DMS53 (cell line): Measurements from ENCODE around the gene ARHGAP24.

ENCODE experiments used
- DNase-seq: peaks from one replicate; lab custom pipeline; 2025; lab: John Stamatoyannopoulos, UW

The ARHGAP24 gene

GRCh38 chr4:85474818-85475630, at the start of gene ARHGAP24:
ARHGAP24 (plus strand) TSS chr4:85475150.
- peak; percentile 89 for DNase-seq

- DNase-seq: no peak
These were observed 48.6 kb upstream of the ARHGAP24 start for GRCh38 chr4:85426366-85426765.

- DNase-seq: no peak
These were observed 47.8 kb upstream of the ARHGAP24 start for GRCh38 chr4:85427123-85427522.

- DNase-seq: no peak
These were observed 44.7 kb upstream of the ARHGAP24 start for GRCh38 chr4:85430226-85430625.

- DNase-seq: no peak
These were observed 44.3 kb upstream of the ARHGAP24 start for GRCh38 chr4:85430697-85431096.

GRCh38 chr4:85431156-85431555, 43.8 kb upstream of the ARHGAP24 start:
- no peak for DNase-seq

- DNase-seq: no peak
These were observed 43.0 kb upstream of the ARHGAP24 start for GRCh38 chr4:85431881-85432485.

GRCh38 chr4:85445050-85445639, 29.8 kb upstream of the ARHGAP24 start:
- no peak for DNase-seq

- no peak for DNase-seq
These were observed 28.6 kb upstream of the ARHGAP24 start for GRCh38 chr4:85446141-85446861.

- DNase-seq: no peak
These were observed 25.8 kb upstream of the ARHGAP24 start for GRCh38 chr4:85448906-85449890.

- DNase-seq: no peak
These were observed 22.8 kb upstream of the ARHGAP24 start for GRCh38 chr4:85452058-85452731.

GRCh38 chr4:85455942-85456341, 19.0 kb upstream of the ARHGAP24 start:
- no peak for DNase-seq

- no peak for DNase-seq
These were observed 17.0 kb upstream of the ARHGAP24 start for GRCh38 chr4:85457752-85458467.

GRCh38 chr4:85459736-85460135, 15.2 kb upstream of the ARHGAP24 start:
- DNase-seq: peak; percentile 58

- no peak for DNase-seq
These were observed 594 bp upstream of the ARHGAP24 start for GRCh38 chr4:85474356-85474755.

GRCh38 chr4:85475631-85476233, 782 bp downstream of the ARHGAP24 start:
- peak; percentile 56 for DNase-seq

GRCh38 chr4:85476381-85476780, 1.4 kb downstream of the ARHGAP24 start:
- DNase-seq: no peak

GRCh38 chr4:85477534-85477933, 2.6 kb downstream of the ARHGAP24 start:
- no peak for DNase-seq

GRCh38 chr4:85478576-85478975, 3.6 kb downstream of the ARHGAP24 start:
- DNase-seq: no peak
